22Rv1 (cell line): ENCODE data around the gene DAAM1.

Experiments used
- CTCF ChIP-seq: fragments of 450-650 bp; IDR thresholded peaks from 2 replicates; pipeline ENCODE4 v1.5.1; 2017; ENCODE audit warnings: mild to moderate bottlenecking
- ZFX ChIP-seq: fragments of 450-650 bp; IDR thresholded peaks from 2 replicates; pipeline ENCODE4 v1.6.1; 2017; ENCODE audit warnings: antibody characterized with exemption, borderline replicate concordance

DNA sequence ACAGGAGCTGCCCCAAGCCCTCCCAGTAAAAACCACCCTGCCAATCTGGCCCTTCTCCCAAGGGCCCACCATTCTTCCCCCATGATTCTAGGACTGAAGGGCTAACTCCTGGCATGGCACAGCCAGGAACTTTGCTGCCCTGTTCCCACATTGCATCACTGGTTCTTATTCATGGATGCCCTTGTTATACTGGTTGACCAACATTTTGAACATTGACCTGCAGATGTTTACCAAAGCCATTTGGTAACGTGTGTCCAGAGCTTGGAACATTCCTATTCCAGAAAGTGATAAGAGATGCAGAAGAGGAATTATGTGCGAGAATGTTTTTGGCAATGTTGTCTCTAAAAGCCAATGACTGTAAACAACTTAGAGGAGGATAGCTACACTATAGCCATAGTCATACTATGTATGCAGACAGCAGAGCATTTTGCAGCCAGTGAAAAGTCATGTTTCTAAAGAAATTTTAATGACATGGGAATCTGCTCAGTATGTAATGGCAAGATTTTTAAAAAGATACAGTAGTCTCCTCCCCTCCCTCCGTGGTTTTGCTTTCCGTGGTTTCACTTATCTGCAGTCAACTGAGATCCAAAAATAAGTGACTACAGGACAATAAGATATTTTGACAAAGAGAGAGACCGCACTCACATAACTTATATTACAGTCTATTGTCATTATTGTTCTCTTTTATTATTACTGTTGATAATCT lies 108.8 kb downstream of the DAAM1 start:
- TF ChIP-seq ZFX (no peak), CTCF (no peak)
